Measurements from ENCODE around the gene RFX8.

DNA sequence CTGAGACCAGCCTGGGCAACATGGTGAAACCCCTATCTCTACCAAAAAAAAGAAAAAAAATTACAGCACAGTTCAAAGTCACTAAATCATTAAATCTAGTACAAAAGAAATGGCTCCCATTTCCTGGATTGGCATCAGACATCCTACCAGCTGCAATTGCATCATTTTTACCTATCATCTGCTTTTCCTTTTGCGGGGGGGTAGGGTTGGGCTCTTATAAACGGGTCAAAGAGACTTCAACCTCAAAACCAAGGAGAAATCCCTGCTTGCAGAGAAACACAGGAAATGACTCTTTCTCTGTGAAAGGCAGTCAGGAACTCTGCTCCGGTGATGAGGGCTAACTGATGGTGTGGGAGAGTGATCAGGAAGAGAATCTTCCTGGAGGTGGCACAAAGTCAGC lies 45.3 kb upstream of the RFX8 start:
- TF ChIP-seq POLR2AphosphoS5 (IDR thresholded peaks at IDR 0.05), result no peak
- TF ChIP-seq CTCF (IDR thresholded peaks at IDR 0.05), result no peak
